H1 (cell line): ENCODE data around the gene ZNF25. TPM values are rescaled to one million over a fixed set of nuclear protein-coding genes. Genes with fewer than 3 reads are reported as not detected.

Experiments
- CTCF ChIA-PET: fragments of 300-600 bp; sonication (Branson Sonifier 250); formaldehyde crosslinking; loops from one replicate; lab custom pipeline; 2021; ENCODE audit not compliant: partially characterized antibody; lab: Charles Lee
- POLR2A ChIA-PET: fragments of 300-600 bp; sonication (Branson Sonifier 250); formaldehyde crosslinking; loops from one replicate; lab custom pipeline; 2021; ENCODE audit warnings: inconsistent platforms; ENCODE audit not compliant: partially characterized antibody; lab: Charles Lee
- DNase-seq, 2 experiments: peaks; one replicate each; pipeline versions ENCODE4 v3.0.0 to v3.0.0-alpha.2; 2010 to 2022; ENCODE audit warnings: low spot score in 2 of 2, low read depth in 1 of 2, mixed read lengths in 1 of 2
- FAIRE-seq: peaks from 2 replicates; lab custom pipeline; 2011; peaks lifted over from hg19 to GRCh38; lab: Jason Lieb, UNC
- H2AFZ ChIP-seq: 2 replicates; pipeline ENCODE4 v1.8.1; 2012; ENCODE audit warnings: low read length, inconsistent platforms
- H2AK5ac ChIP-seq: 2 replicates; pipeline ENCODE4 v1.6.1; 2013; ENCODE audit warnings: low read depth, low read length
- H2BK120ac ChIP-seq: replicated peaks from 2 replicates; pipeline ENCODE3; 2013; ENCODE audit warnings: low read depth, low read length, inconsistent platforms
- H2BK12ac ChIP-seq: 2 replicates; pipeline ENCODE4 v1.6.1; 2013; ENCODE audit warnings: low read depth, low read length
- H2BK15ac ChIP-seq: 2 replicates; pipeline ENCODE4 v1.6.1; 2013; ENCODE audit warnings: low read length
- H2BK20ac ChIP-seq: 2 replicates; pipeline ENCODE4 v1.6.1; 2013; ENCODE audit warnings: low read length
- H2BK5ac ChIP-seq: 2 replicates; pipeline ENCODE4 v1.6.1; 2013; ENCODE audit warnings: low read depth, low read length
- H3K14ac ChIP-seq: 2 replicates; pipeline ENCODE4 v1.6.1; 2013; ENCODE audit warnings: inconsistent platforms; ENCODE audit not compliant: insufficient read length
- H3K18ac ChIP-seq: 2 replicates; pipeline ENCODE4 v1.6.1; 2013; ENCODE audit warnings: low read length; ENCODE audit errors: extremely low read depth
- H3K23ac ChIP-seq: 2 replicates; pipeline ENCODE4 v1.6.1; 2013; ENCODE audit warnings: inconsistent platforms; ENCODE audit not compliant: insufficient read length
- H3K23me2 ChIP-seq: 2 replicates; pipeline ENCODE4 v1.6.1; 2013; ENCODE audit warnings: low read depth, low read length
- H3K27ac ChIP-seq: 2 replicates; pipeline ENCODE4 v1.6.1; 2011; ENCODE audit warnings: low read depth, low read length, inconsistent platforms
- H3K27me3 ChIP-seq, 4 experiments: replicated peaks in 1 of 4; 1 replicate in 1 of 4; 2 replicates in 3 of 4; pipeline versions ENCODE4 v1.6.1 to v1.8.1; 2011 to 2013; ENCODE audit warnings: low read length in 3 of 4, mild to moderate bottlenecking in 3 of 4, inconsistent platforms in 2 of 4, mixed read lengths in 2 of 4, moderate library complexity in 1 of 4; ENCODE audit not compliant: control insufficient read depth in 3 of 4, insufficient read depth in 3 of 4; ENCODE audit errors: extremely low read depth in 1 of 4
- H3K36me3 ChIP-seq, 4 experiments: 2 replicates each; pipeline versions ENCODE4 v1.6.1 to v1.8.1; 2011 to 2013; ENCODE audit warnings: mild to moderate bottlenecking in 4 of 4, low read length in 3 of 4, moderate library complexity in 2 of 4, control low read depth in 1 of 4, inconsistent platforms in 1 of 4; ENCODE audit not compliant: insufficient read depth in 4 of 4, control insufficient read depth in 2 of 4
- H3K4ac ChIP-seq: replicated peaks from 2 replicates; pipeline ENCODE3; 2013; ENCODE audit warnings: low read length, low read depth, mixed read lengths, inconsistent platforms; ENCODE audit not compliant: insufficient read length
- H3K4me1 ChIP-seq, 4 experiments: replicated peaks in 1 of 4; 1 replicate in 1 of 4; 2 replicates in 3 of 4; pipeline versions ENCODE4 v1.6.1 to v1.8.1; 2011 to 2013; ENCODE audit warnings: low read length in 3 of 4, inconsistent platforms in 2 of 4, mixed read lengths in 1 of 4; ENCODE audit not compliant: insufficient read depth in 4 of 4, control insufficient read depth in 3 of 4
- H3K4me2 ChIP-seq, 2 experiments: 2 replicates each; pipeline versions ENCODE4 v1.6.1 to v1.8.1; 2011 to 2013; ENCODE audit warnings: low read depth in 2 of 2, low read length in 2 of 2, control low read depth in 1 of 2, inconsistent platforms in 1 of 2, mild to moderate bottlenecking in 1 of 2; ENCODE audit not compliant: insufficient read depth in 1 of 2
- H3K4me3 ChIP-seq, 4 experiments: fragments of 200-600, 300-600 bp in 1 of 4; sonication (generic), shearing (Covaris generic), sonication (Bioruptor Twin) in 1 of 4; 2 replicates each; pipeline versions ENCODE4 v1.5.1 to v1.8.1; 2011 to 2016; ENCODE audit warnings: low read length in 4 of 4, low read depth in 3 of 4, control low read depth in 2 of 4, inconsistent platforms in 2 of 4, mild to moderate bottlenecking in 2 of 4, mixed read lengths in 1 of 4, moderate library complexity in 1 of 4; ENCODE audit not compliant: insufficient read depth in 2 of 4; ENCODE audit errors: extremely low read depth in 1 of 4
- H3K56ac ChIP-seq: replicated peaks from 2 replicates; pipeline ENCODE3; 2013; ENCODE audit warnings: low read depth, mild to moderate bottlenecking, mixed read lengths, low read length, inconsistent platforms; ENCODE audit not compliant: insufficient read length
- H3K79me1 ChIP-seq: 2 replicates; pipeline ENCODE4 v1.6.1; 2013; ENCODE audit warnings: low read depth, low read length, control low read depth
- H3K79me2 ChIP-seq, 2 experiments: 2 replicates each; pipeline versions ENCODE4 v1.6.1 to v1.8.1; 2012 to 2013; ENCODE audit warnings: low read length in 2 of 2, mild to moderate bottlenecking in 2 of 2, inconsistent platforms in 1 of 2; ENCODE audit not compliant: insufficient read depth in 2 of 2, control insufficient read depth in 1 of 2
- H3K9ac ChIP-seq, 4 experiments: replicated peaks in 1 of 4; 1 replicate in 1 of 4; 2 replicates in 3 of 4; pipeline versions ENCODE4 v1.6.1 to v1.8.1; 2011 to 2013; ENCODE audit warnings: low read depth in 3 of 4, low read length in 3 of 4, control low read depth in 2 of 4, mild to moderate bottlenecking in 2 of 4, moderate library complexity in 2 of 4, inconsistent platforms in 1 of 4; ENCODE audit errors: extremely low read depth in 1 of 4
- H3K9me3 ChIP-seq, 2 experiments: 2 replicates each; pipeline versions ENCODE4 v1.6.1 to v1.8.1; 2012 to 2013; ENCODE audit warnings: mild to moderate bottlenecking in 2 of 2, moderate library complexity in 2 of 2, control low read depth in 1 of 2, inconsistent platforms in 1 of 2, low read depth in 1 of 2, low read length in 1 of 2, mixed read lengths in 1 of 2; ENCODE audit not compliant: insufficient read depth in 2 of 2
- H4K20me1 ChIP-seq, 2 experiments: replicated peaks in 1 of 2; 2 replicates each; pipeline versions ENCODE3 to v1.8.1; 2011 to 2013; ENCODE audit warnings: inconsistent platforms in 2 of 2, low read length in 2 of 2, mild to moderate bottlenecking in 1 of 2; ENCODE audit not compliant: insufficient read depth in 2 of 2, control insufficient read depth in 1 of 2
- H4K5ac ChIP-seq: 2 replicates; pipeline ENCODE4 v1.6.1; 2013; ENCODE audit warnings: low read length, low read depth, mixed read lengths, inconsistent platforms; ENCODE audit not compliant: insufficient read length
- H4K8ac ChIP-seq: 2 replicates; pipeline ENCODE4 v1.8.0; 2013; ENCODE audit warnings: mild to moderate bottlenecking, moderate library complexity, low read length, inconsistent platforms; ENCODE audit not compliant: insufficient read depth; ENCODE audit errors: extremely low read depth
- H4K91ac ChIP-seq: replicated peaks from 2 replicates; pipeline ENCODE3; 2013; ENCODE audit warnings: low read length, mixed read lengths, inconsistent platforms; ENCODE audit not compliant: insufficient read length
- GABPA ChIP-seq: IDR thresholded peaks from 2 replicates; pipeline ENCODE4 v1.6.1; 2011; ENCODE audit warnings: mild to moderate bottlenecking, low read length, moderate library complexity, borderline replicate concordance; ENCODE audit not compliant: insufficient read depth
- POU5F1 ChIP-seq: IDR thresholded peaks from 2 replicates; pipeline ENCODE4 v1.6.1; 2011; ENCODE audit warnings: low read depth, mild to moderate bottlenecking, low read length, moderate library complexity
- RNF2 ChIP-seq: fragments of 200-900, 300-1000 bp; sonication (generic); IDR thresholded peaks from 2 replicates; pipeline ENCODE4 v1.7.1; 2016; ENCODE audit warnings: borderline replicate concordance, low read depth, mild to moderate bottlenecking, antibody characterized with exemption, low read length; ENCODE audit not compliant: poor library complexity, severe bottlenecking; ENCODE audit errors: missing control alignments
- WGBS, 2 experiments: shearing (Covaris generic) in 1 of 2; methylation state at CpG; one replicate each; pipeline versions ENCODE4 v1.1.6 to v1.1.7; 2013 to 2015; ENCODE audit warnings: low lambda C conversion rate in 2 of 2, mixed read lengths in 2 of 2, inconsistent platforms in 1 of 2, low coverage in 1 of 2, missing lambda C conversion rate in 1 of 2; ENCODE audit not compliant: insufficient replicate concordance in 2 of 2, insufficient coverage in 1 of 2, insufficient read length in 1 of 2; ENCODE audit errors: extremely low coverage in 1 of 2, missing lambda C conversion rate in 1 of 2; 5-methylcytosine and 5-hydroxymethylcytosine counted together
- polyA plus RNA-seq, 7 experiments: library from polyadenylated mRNA; depleted of rRNA in 3 of 7; stranded (reverse) in 5 of 7; unstranded in 2 of 7; fragments of >200 nt in 5 of 7; fragments of 200-250 nt in 2 of 7; gene quantifications; 1 replicate in 5 of 7; 2 replicates in 1 of 7; 4 replicates in 1 of 7; pipeline versions ENCODE4 v1.2.1 to v1.2.3, GENCODE V29; 2011 to 2013; ENCODE audit warnings: missing spikeins in 2 of 7, mixed read lengths in 2 of 7
- total RNA-seq: library from RNA; stranded (reverse); fragmentation: NEBNext Ultra II Directional; extraction: Animal tissue kit (Norgen Biotek cat#: 25700); gene quantifications from 2 replicates; pipeline ENCODE4 v1.2.1, GENCODE V29; 2021

The ZNF25 gene
- total and polyA plus RNA-seq, 2 of the 8 experiments (the other 6 are each of a cell fraction or from before 2014, with no cell fraction given): 0.17 to 1.3 TPM

- no peak overlapping the region for H3K56ac ChIP-seq
- no peak overlapping the region for H2BK120ac ChIP-seq
- no peak overlapping the region for H3K4ac ChIP-seq
- H2BK5ac ChIP-seq: no peak overlapping the region
- no peak overlapping the region for H3K27ac ChIP-seq
- DNase-seq (no peak), FAIRE-seq (no peak)
- no peak overlapping the region for H3K18ac ChIP-seq
- no peak overlapping the region for H3K14ac ChIP-seq
- H4K5ac ChIP-seq: no peak overlapping the region
- H2BK12ac ChIP-seq: no peak overlapping the region
- no peak overlapping the region for H4K8ac ChIP-seq
- no peak overlapping the region for H3K4me3 ChIP-seq
- ChIA-PET POLR2A (no interaction called here), CTCF (no interaction called here)
- no peak overlapping the region for H2BK20ac ChIP-seq
- H3K23me2 ChIP-seq: no peaks in the 10 kb centered on the region
- H3K27me3 ChIP-seq: no peaks in the 10 kb centered on the region
- H3K4me2 ChIP-seq: no peak overlapping the region
- no peaks in the 10 kb centered on the region for H3K36me3 ChIP-seq
- H3K9ac ChIP-seq: no peak overlapping the region
- no peak overlapping the region for H2BK15ac ChIP-seq
- H4K20me1 ChIP-seq: no peaks in the 10 kb centered on the region
- H3K9me3 ChIP-seq: peaks cover 74 to 96% of the 10 kb centered on the region in 2 experiments
- no peaks in the 10 kb centered on the region for H3K79me1 ChIP-seq
- H4K91ac ChIP-seq: no peak overlapping the region
- no peaks in the 10 kb centered on the region for H3K79me2 ChIP-seq
- WGBS, 2 experiments: 81% methylated on average over 5 of the region's 5 CpGs; no CpG with 5 or more reads in 1 of the 2 experiments
- no peaks in the 10 kb centered on the region for H3K4me1 ChIP-seq
- H2AFZ ChIP-seq: no peak overlapping the region
- H3K23ac ChIP-seq: no peak overlapping the region
- H2AK5ac ChIP-seq: no peak overlapping the region
- TF ChIP-seq GABPA (no peak), RNF2 (no peak), POU5F1 (no peak)
Observed at GRCh38 chr10:37937864-37938263, 38.6 kb downstream of the ZNF25 start.
